ENCODE results near the gene UNC13C.

GRCh38 chr15:54424171-54424570 lies 445.9 kb downstream of the UNC13C start:
- TF ChIP-seq CTCF (IDR thresholded peaks at IDR 0.05; ENCODE audit: insufficient read depth, low read length), result no peak
- no peak for TF ChIP-seq POLR2AphosphoS5 (IDR thresholded peaks at IDR 0.05; ENCODE audit: low read depth)
- no peak for TF ChIP-seq REST (IDR thresholded peaks at IDR 0.05; ENCODE audit: insufficient replicate concordance, low read depth)
- TF ChIP-seq GABPA (IDR thresholded peaks at IDR 0.05; ENCODE audit: low read depth), result no peak
- TF ChIP-seq SPI1 (IDR thresholded peaks at IDR 0.05; ENCODE audit: borderline replicate concordance, low read depth), result no peak
